GM13976 (cell line): Measurements from ENCODE around the gene GNG2.
A peak's percentile ranks its signal among the peaks of the same experiment; 100 is the strongest.

Experiments
- DNase-seq: peaks from one replicate; pipeline ENCODE4 v3.0.0; 2012; ENCODE audit warnings: low spot score
- CTCF ChIP-seq: IDR thresholded peaks from 2 replicates; pipeline ENCODE4 v1.5.1; 2012; ENCODE audit warnings: borderline replicate concordance, mild to moderate bottlenecking; ENCODE audit not compliant: insufficient read depth; ENCODE audit errors: extremely low read depth, missing control alignments, control extremely low read depth
- in situ Hi-C: fragments of 300-500 bp; cut with MboI; formaldehyde crosslinking; loops from one replicate; pipeline ENCODE4 v1.12.0; 2022; ENCODE audit warnings: low sequenced_read_pairs, mixed read lengths, inconsistent platforms; ENCODE audit not compliant: unreplicated experiment

GNG2 gene

GRCh38 chr14:51988221-51988620 lies 127.8 kb downstream of the GNG2 start:
- TF ChIP-seq CTCF = no peak
- in situ Hi-C loops = no loop called here
- DNase-seq = no peak

GRCh38 chr14:51989293-51990234 lies 129.2 kb downstream of the GNG2 start, which contains the start of gene RTRAF:
TSS of gene RTRAF (plus strand) at chr14:51989546. CDS start at chr14:51989640, 94 bp downstream.
- TF ChIP-seq CTCF = no peak
- in situ Hi-C loops = no loop called here
- peak; percentile 95 for DNase-seq

DNA sequence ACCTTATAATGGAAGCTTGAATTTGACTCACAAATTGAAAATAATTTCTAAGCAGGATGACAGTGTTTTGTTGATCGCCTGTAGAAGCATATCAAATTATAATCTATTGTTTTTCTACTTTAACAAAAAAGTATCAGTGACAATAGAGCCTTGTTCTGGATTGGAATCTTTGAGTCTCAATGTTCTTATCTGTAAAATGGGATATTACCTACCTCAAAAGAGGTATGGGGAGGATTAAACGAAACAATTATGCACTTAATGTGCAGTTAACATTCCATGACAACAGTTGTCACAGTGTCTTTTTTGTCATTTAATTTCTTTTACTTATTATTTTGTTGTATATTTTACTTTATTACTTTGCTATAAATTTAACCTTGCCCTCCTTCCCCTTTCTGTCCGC lies 130.1 kb downstream of the GNG2 start:
- DNase-seq = no peak
- TF ChIP-seq CTCF = no peak
- in situ Hi-C loops = no loop called here

GRCh38 chr14:51993285-51993920 lies 133.0 kb downstream of the GNG2 start:
- in situ Hi-C loops = no loop called here
- DNase-seq = no peak

DNA sequence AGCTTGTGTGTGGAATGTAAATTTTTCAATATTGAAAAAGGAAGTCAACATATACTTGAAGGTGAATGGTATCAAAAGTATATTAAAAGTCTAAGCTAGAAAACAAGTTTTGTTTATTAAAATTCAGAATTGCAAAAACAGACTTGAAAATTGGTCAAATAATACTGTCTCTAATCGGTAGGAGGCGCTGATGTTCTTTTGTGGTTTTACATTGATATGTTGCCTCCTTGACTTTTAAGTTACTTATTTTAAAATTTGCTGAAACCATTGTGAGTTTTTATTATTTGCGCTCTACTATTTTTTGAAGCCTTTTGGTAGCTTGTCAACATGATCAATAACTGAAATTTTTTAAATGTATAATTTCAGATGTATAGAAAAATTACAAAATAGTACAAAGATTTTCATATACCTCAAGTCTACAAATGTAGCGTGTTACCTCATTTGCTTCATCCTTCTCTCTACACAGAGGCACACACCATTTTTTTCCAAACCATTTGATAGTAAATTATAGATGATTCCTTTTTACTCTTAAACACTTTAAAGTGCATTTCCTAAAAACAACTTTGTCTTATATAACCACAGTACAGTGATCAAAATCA lies 135.8 kb downstream of the GNG2 start:
- in situ Hi-C loops = no loop called here
- TF ChIP-seq CTCF = no peak
- no peak for DNase-seq

More at GRCh38 chr14:51993285-51993920, 133.0 kb downstream of the GNG2 start:
- no peak for TF ChIP-seq CTCF

GRCh38 chr14:51998348-51998747 lies 137.9 kb downstream of the GNG2 start:
- DNase-seq = no peak
- in situ Hi-C loops = no loop called here
- no peak for TF ChIP-seq CTCF
